ENCODE data around the gene NAA15.
"Not testable (repeated sequence)": the region's sequence is repeated elsewhere in the genome, so short reads cannot be mapped to it uniquely, and the experiment has no call there.

NAA15 gene

GRCh38 chr4:139420652-139421051 lies 119.3 kb downstream of the NAA15 start:
- Histone ChIP-seq H3K9me3 (ENCODE audit: control insufficient read depth, low read depth, low read length) (no peaks in the 10 kb centered on the region), H3K9ac (ENCODE audit: low read length) (no peak overlapping the region), H3K27me3 (ENCODE audit: control insufficient read depth, insufficient read depth, low read length) (no peaks in the 10 kb centered on the region), H3K4me1 (ENCODE audit: control insufficient read depth, low read depth, low read length) (no peaks in the 10 kb centered on the region), H3K27ac (ENCODE audit: low read length) (no peak overlapping the region), H3K36me3 (ENCODE audit: control insufficient read depth, low read depth, low read length) (no peaks in the 10 kb centered on the region), H3K4me3 (ENCODE audit: low read length) (no peak overlapping the region)

GRCh38 chr4:139436122-139436521 lies 134.8 kb downstream of the NAA15 start:
- Histone ChIP-seq H3K4me3 (ENCODE audit: low read length) (no peak overlapping the region), H3K36me3 (ENCODE audit: control insufficient read depth, low read depth, low read length) (no peaks in the 10 kb centered on the region), H3K27ac (ENCODE audit: low read length) (no peak overlapping the region), H3K9me3 (ENCODE audit: control insufficient read depth, low read depth, low read length) (no peaks in the 10 kb centered on the region), H3K9ac (ENCODE audit: low read length) (no peak overlapping the region), H3K27me3 (ENCODE audit: control insufficient read depth, insufficient read depth, low read length) (no peaks in the 10 kb centered on the region), H3K4me1 (ENCODE audit: control insufficient read depth, low read depth, low read length) (no peaks in the 10 kb centered on the region)

- Histone ChIP-seq H3K4me1 (ENCODE audit: control insufficient read depth, low read depth, low read length) (no peaks in the 10 kb centered on the region), H3K36me3 (ENCODE audit: control insufficient read depth, low read depth, low read length) (no peaks in the 10 kb centered on the region), H3K27ac (ENCODE audit: low read length) (no peak overlapping the region), H3K27me3 (ENCODE audit: control insufficient read depth, insufficient read depth, low read length) (no peaks in the 10 kb centered on the region), H3K9ac (ENCODE audit: low read length) (no peak overlapping the region), H3K4me3 (ENCODE audit: low read length) (no peak overlapping the region), H3K9me3 (ENCODE audit: control insufficient read depth, low read depth, low read length) (no peaks in the 10 kb centered on the region)
These were observed 136.8 kb downstream of the NAA15 start for GRCh38 chr4:139438141-139438540.

- Histone ChIP-seq H3K27ac (ENCODE audit: low read length) (no peak overlapping the region), H3K4me3 (ENCODE audit: low read length) (no peak overlapping the region), H3K9ac (ENCODE audit: low read length) (no peak overlapping the region), H3K4me1 (ENCODE audit: control insufficient read depth, low read depth, low read length) (no peaks in the 10 kb centered on the region), H3K27me3 (ENCODE audit: control insufficient read depth, insufficient read depth, low read length) (no peaks in the 10 kb centered on the region), H3K36me3 (ENCODE audit: control insufficient read depth, low read depth, low read length) (no peaks in the 10 kb centered on the region), H3K9me3 (ENCODE audit: control insufficient read depth, low read depth, low read length) (no peaks in the 10 kb centered on the region)
These were observed 139.7 kb downstream of the NAA15 start for GRCh38 chr4:139441029-139441428.

GRCh38 chr4:139443661-139444060 lies 142.4 kb downstream of the NAA15 start:
- no peak overlapping the region for H3K9ac ChIP-seq (ENCODE audit: low read length)
- H3K27me3 ChIP-seq (ENCODE audit: control insufficient read depth, insufficient read depth, low read length): no peaks in the 10 kb centered on the region
- H3K27ac ChIP-seq (ENCODE audit: low read length): no peak overlapping the region
- no peaks in the 10 kb centered on the region for H3K4me1 ChIP-seq (ENCODE audit: control insufficient read depth, low read depth, low read length)
- no peaks in the 10 kb centered on the region for H3K36me3 ChIP-seq (ENCODE audit: control insufficient read depth, low read depth, low read length)
- H3K4me3 ChIP-seq (ENCODE audit: low read length): no peak overlapping the region
- H3K9me3 ChIP-seq (ENCODE audit: control insufficient read depth, low read depth, low read length): no peaks in the 10 kb centered on the region

- not testable (repeated sequence) for H3K4me1 ChIP-seq (ENCODE audit: control insufficient read depth, low read depth, low read length); H3K36me3 ChIP-seq (ENCODE audit: control insufficient read depth, low read depth, low read length); H3K4me3 ChIP-seq (ENCODE audit: low read length); H3K27ac ChIP-seq (ENCODE audit: low read length); H3K27me3 ChIP-seq (ENCODE audit: control insufficient read depth, insufficient read depth, low read length); H3K9me3 ChIP-seq (ENCODE audit: control insufficient read depth, low read depth, low read length); H3K9ac ChIP-seq (ENCODE audit: low read length)
These were observed 143.6 kb downstream of the NAA15 start for GRCh38 chr4:139444881-139445280.

- not testable (repeated sequence) for H3K27me3 ChIP-seq (ENCODE audit: control insufficient read depth, insufficient read depth, low read length); H3K27ac ChIP-seq (ENCODE audit: low read length); H3K4me3 ChIP-seq (ENCODE audit: low read length); H3K9ac ChIP-seq (ENCODE audit: low read length); H3K36me3 ChIP-seq (ENCODE audit: control insufficient read depth, low read depth, low read length); H3K9me3 ChIP-seq (ENCODE audit: control insufficient read depth, low read depth, low read length); H3K4me1 ChIP-seq (ENCODE audit: control insufficient read depth, low read depth, low read length)
These were observed 145.8 kb downstream of the NAA15 start for GRCh38 chr4:139447078-139447477.

- no peaks in the 10 kb centered on the region for H3K36me3 ChIP-seq (ENCODE audit: control insufficient read depth, low read depth, low read length)
- no peak overlapping the region for H3K4me3 ChIP-seq (ENCODE audit: low read length)
- no peak overlapping the region for H3K9ac ChIP-seq (ENCODE audit: low read length)
- no peaks in the 10 kb centered on the region for H3K9me3 ChIP-seq (ENCODE audit: control insufficient read depth, low read depth, low read length)
- peaks cover 11% of the 10 kb centered on the region for H3K4me1 ChIP-seq (ENCODE audit: control insufficient read depth, low read depth, low read length)
- no peak overlapping the region for H3K27ac ChIP-seq (ENCODE audit: low read length)
- peaks cover 5% of the 10 kb centered on the region for H3K27me3 ChIP-seq (ENCODE audit: control insufficient read depth, insufficient read depth, low read length)
These were observed 149.3 kb downstream of the NAA15 start for GRCh38 chr4:139450586-139450985.

GRCh38 chr4:139451997-139452396 lies 150.7 kb downstream of the NAA15 start:
- Histone ChIP-seq H3K4me3 (ENCODE audit: low read length) (peak overlapping the region; percentile 95), H3K27ac (ENCODE audit: low read length) (no peak overlapping the region), H3K4me1 (ENCODE audit: control insufficient read depth, low read depth, low read length) (peaks cover 19% of the 10 kb centered on the region), H3K36me3 (ENCODE audit: control insufficient read depth, low read depth, low read length) (no peaks in the 10 kb centered on the region), H3K27me3 (ENCODE audit: control insufficient read depth, insufficient read depth, low read length) (peaks cover 5% of the 10 kb centered on the region), H3K9me3 (ENCODE audit: control insufficient read depth, low read depth, low read length) (no peaks in the 10 kb centered on the region), H3K9ac (ENCODE audit: low read length) (peak overlapping the region; percentile 79)

GRCh38 chr4:139453041-139453370 lies 151.7 kb downstream of the NAA15 start:
- Histone ChIP-seq H3K9me3 (ENCODE audit: control insufficient read depth, low read depth, low read length) (no peaks in the 10 kb centered on the region), H3K4me3 (ENCODE audit: low read length) (peak overlapping the region; percentile 95), H3K27ac (ENCODE audit: low read length) (peak overlapping the region; percentile 63), H3K9ac (ENCODE audit: low read length) (peak overlapping the region; percentile 79), H3K27me3 (ENCODE audit: control insufficient read depth, insufficient read depth, low read length) (peaks cover 5% of the 10 kb centered on the region), H3K36me3 (ENCODE audit: control insufficient read depth, low read depth, low read length) (no peaks in the 10 kb centered on the region), H3K4me1 (ENCODE audit: control insufficient read depth, low read depth, low read length) (peaks cover 19% of the 10 kb centered on the region)

- Histone ChIP-seq H3K9ac (ENCODE audit: low read length) (peak overlapping the region; percentile 79), H3K36me3 (ENCODE audit: control insufficient read depth, low read depth, low read length) (no peaks in the 10 kb centered on the region), H3K27me3 (ENCODE audit: control insufficient read depth, insufficient read depth, low read length) (peaks cover 5% of the 10 kb centered on the region), H3K4me3 (ENCODE audit: low read length) (peak overlapping the region; percentile 95), H3K4me1 (ENCODE audit: control insufficient read depth, low read depth, low read length) (peaks cover 19% of the 10 kb centered on the region), H3K9me3 (ENCODE audit: control insufficient read depth, low read depth, low read length) (no peaks in the 10 kb centered on the region), H3K27ac (ENCODE audit: low read length) (peak overlapping the region; percentile 63)
These were observed 152.2 kb downstream of the NAA15 start for GRCh38 chr4:139453371-139454110.

Data from iPS-18a (cell line).